ENCODE results near the gene POLD1.

GRCh38 chr19:50460161-50460765 lies 76.1 kb downstream of the POLD1 start:
- TF ChIP-seq CTCF (IDR thresholded peaks at IDR 0.05) (no peak), POLR2A (IDR thresholded peaks at IDR 0.05) (no peak)
